CD4-positive, alpha-beta T cell treated with Interferon alpha-2 for 1 hour (primary cell): ENCODE results near the gene FAM83E.

Experiments used
- DNase-seq, 2 donors: peaks; one replicate each; pipeline ENCODE4 v3.0.0-alpha.2; 2020 to 2022

Gene FAM83E

GRCh38 chr19:48627865-48628314 is 13.0 kb upstream of the FAM83E start:
- no peak for DNase-seq

- DNase-seq: no peak
Measured at GRCh38 chr19:48627201-48627864, 12.5 kb upstream of the FAM83E start.

DNA sequence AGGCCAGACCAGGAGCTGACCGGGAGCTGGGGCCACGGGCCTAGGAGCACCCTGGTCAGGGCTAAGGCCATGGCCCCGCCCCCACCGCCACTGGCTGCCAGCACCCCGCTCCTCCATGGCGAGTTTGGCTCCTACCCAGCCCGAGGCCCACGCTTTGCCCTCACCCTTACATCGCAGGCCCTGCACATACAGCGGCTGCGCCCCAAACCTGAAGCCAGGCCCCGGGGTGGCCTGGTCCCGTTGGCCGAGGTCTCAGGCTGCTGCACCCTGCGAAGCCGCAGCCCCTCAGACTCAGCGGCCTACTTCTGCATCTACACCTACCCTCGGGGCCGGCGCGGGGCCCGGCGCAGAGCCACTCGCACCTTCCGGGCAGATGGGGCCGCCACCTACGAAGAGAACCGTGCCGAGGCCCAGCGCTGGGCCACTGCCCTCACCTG is 11.0 kb upstream of the FAM83E start:
- no peak for DNase-seq

DNA sequence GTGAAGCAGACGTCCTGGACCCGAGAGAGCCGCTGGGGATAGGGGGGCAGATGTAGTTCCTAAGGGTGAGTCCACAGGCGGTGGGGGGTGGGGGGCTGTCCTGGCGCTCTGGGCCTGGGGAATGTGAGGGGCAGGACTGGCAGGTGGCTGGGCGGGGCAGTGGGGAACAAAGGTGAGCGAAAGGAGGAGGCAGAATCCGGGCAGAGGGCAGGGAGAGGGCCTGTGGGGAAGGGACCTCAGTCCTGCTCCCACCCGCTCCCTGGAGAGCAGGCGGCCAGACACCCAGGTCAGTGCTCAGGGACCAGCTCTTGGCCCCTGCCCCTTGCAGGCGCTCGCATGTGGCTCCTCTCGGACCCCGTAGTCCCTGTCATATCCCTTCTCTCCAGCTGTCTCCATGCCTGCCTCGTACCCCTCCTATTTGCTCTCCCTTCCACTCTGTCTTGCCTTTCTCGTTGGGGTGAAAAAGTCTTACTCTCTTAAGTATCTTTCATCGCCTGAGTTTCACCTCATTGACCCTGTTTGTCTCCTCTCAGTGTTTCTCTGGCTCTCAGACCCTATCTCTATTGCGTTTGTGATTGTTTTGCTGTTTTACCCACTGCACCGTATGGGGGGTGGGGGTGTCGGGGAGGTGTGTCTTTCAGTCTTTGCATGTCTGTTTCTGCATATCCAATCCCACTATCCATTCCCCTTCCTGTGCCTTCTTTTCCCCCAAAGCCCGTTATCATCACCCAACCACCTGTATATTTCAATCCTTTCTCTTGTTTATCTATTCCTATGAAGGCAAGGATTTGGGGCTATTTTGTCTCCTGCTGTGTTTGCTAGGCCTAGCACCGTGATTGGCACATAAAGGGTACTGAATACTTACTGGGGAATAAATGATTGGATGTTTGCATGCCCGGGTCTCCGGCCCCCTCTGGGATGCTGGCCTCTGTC is 10.2 kb upstream of the FAM83E start:
- DNase-seq: no peak

GRCh38 chr19:48624067-48624594 is 9.3 kb upstream of the FAM83E start:
- peak; percentile 97 to 98 for DNase-seq

GRCh38 chr19:48623556-48624066 is 8.7 kb upstream of the FAM83E start:
- no peak for DNase-seq

- no peak for DNase-seq
Measured at GRCh38 chr19:48619692-48620585, 5.1 kb upstream of the FAM83E start.

- DNase-seq: peak; percentile 98
Measured at GRCh38 chr19:48618916-48619691, 4.2 kb upstream of the FAM83E start, which contains the start of the genes RPL18 and SPHK2. Gene RPL18, minus strand, starts transcription at chr19:48619178. Its CDS starts 35 bp downstream, at chr19:48619143. Gene SPHK2, plus strand, starts transcription at chr19:48619506. Its CDS starts 1,009 bp downstream, at chr19:48620515.

GRCh38 chr19:48618278-48618915 is 3.5 kb upstream of the FAM83E start:
- no peak for DNase-seq

- DNase-seq: no peak
Measured at GRCh38 chr19:48617146-48617937, 2.5 kb upstream of the FAM83E start.

GRCh38 chr19:48616491-48617056 is 1.7 kb upstream of the FAM83E start:
- peak in 1 of 2 donors; percentile 35 for DNase-seq

- peak in 1 of 2 donors; percentile 31 for DNase-seq
Measured at GRCh38 chr19:48616041-48616436, 1.2 kb upstream of the FAM83E start.

DNA sequence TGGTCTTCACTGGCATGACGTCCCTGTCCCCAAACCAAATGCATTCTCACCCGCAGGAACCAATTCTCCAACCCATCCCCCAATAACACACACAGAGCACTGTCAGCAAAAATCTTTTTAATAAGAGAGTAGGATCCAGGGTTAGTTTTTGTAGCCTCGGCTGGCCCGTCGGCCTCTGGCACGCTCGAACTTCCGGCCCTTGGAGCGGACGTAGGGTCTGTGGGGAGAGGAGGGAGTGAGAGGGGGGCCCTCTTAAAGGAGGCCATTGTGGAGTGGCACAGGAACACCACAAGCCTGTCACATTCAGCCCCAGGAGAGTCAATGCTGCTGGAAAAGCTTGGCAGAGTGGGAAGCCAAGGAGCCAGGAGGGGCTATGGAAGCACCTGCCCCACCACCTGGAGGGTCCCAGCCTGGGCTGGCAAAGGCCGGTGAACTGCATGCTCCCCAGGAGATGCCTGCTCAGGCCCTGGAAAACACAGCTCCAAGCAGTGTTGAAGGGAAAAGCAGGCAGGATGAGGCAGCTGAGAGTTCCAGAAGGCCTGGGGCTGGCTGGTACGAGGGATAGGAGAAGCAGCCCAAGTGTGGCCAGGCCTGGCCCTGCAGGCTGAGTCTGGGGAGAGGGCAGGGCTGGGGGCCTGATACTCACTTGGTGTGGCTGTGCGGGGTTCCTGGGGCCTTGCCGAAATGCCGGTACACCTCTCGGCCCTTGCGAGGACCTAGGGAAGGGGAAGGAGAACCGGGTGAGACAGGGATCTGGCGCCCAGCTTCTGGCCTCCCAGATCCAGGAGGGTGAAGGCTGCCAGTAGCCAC is 560 bp upstream of the FAM83E start:
- DNase-seq: no peak

GRCh38 chr19:48613852-48614435 is 932 bp downstream of the FAM83E start:
- DNase-seq: no peak

GRCh38 chr19:48613024-48613851 is 1.6 kb downstream of the FAM83E start:
- no peak for DNase-seq

GRCh38 chr19:48611872-48612271 is 3.0 kb downstream of the FAM83E start:
- no peak for DNase-seq

- no peak for DNase-seq
Measured at GRCh38 chr19:48609571-48610108, 5.2 kb downstream of the FAM83E start.
